Epithelial cell of esophagus (primary cell): ENCODE results near the gene EIF4E2.

ENCODE experiments used
- DNase-seq: peaks from one replicate; pipeline ENCODE4 v3.0.0; 2010; ENCODE audit warnings: low read depth
- H3K4me3 ChIP-seq: 2 replicates; pipeline ENCODE4 v1.5.1; 2011; ENCODE audit warnings: mild to moderate bottlenecking, low read length, control low read depth
- TF ChIP-seq, protein P1 (sequence below): IDR thresholded peaks from 2 replicates; pipeline ENCODE4 v1.5.1; 2011; ENCODE audit warnings: low read depth, mild to moderate bottlenecking, low read length, control low read depth, inconsistent platforms; ENCODE audit not compliant: insufficient read depth; ENCODE audit errors: missing control alignments

EIF4E2 gene

DNA sequence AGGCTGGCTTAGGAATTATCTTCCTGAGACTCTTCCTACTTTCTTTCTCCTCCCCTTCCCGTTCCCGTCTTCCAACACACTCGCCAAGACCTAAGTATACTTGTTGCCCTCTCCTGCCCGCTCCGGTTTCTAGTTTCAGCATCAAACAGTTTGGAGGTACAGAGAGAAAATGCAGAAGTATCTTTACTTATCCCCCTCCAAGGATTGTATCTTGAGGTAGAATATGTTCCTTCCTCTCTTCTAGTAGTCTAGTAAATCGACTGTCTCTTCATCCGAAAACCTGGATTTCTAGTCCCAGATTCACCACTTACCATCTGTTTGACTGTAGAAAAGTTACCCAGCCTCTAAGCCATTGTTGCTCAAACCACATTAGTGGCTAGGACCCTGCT, 755 bp downstream of the EIF4E2 start:
- TF ChIP-seq, protein P1, sequence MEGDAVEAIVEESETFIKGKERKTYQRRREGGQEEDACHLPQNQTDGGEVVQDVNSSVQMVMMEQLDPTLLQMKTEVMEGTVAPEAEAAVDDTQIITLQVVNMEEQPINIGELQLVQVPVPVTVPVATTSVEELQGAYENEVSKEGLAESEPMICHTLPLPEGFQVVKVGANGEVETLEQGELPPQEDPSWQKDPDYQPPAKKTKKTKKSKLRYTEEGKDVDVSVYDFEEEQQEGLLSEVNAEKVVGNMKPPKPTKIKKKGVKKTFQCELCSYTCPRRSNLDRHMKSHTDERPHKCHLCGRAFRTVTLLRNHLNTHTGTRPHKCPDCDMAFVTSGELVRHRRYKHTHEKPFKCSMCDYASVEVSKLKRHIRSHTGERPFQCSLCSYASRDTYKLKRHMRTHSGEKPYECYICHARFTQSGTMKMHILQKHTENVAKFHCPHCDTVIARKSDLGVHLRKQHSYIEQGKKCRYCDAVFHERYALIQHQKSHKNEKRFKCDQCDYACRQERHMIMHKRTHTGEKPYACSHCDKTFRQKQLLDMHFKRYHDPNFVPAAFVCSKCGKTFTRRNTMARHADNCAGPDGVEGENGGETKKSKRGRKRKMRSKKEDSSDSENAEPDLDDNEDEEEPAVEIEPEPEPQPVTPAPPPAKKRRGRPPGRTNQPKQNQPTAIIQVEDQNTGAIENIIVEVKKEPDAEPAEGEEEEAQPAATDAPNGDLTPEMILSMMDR, result no peak
- H3K4me3 ChIP-seq, result peak overlapping the region; percentile 83
- DNase-seq, result no peak

DNA sequence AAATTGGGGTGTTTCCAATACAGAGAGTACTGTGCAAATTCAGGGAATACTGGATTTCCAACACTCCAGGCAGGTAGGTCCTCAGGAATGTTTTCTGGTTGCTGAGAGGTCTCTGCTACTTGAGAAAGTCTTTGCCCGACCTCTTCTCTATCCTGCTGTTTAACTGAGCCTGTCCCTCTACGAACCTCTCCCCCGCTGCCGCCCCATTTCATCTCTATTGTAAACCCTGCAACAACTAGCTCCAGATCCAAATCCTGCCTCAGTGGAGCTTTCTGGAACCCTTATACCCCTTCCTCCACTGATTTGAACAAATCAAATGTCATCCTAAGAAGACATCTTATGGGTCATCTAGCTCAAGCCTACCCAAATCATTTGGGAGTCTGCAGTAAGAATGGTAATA, 1.3 kb downstream of the EIF4E2 start:
- peak overlapping the region; percentile 83 for H3K4me3 ChIP-seq
- TF ChIP-seq, protein P1, result no peak
- DNase-seq, result no peak

DNA sequence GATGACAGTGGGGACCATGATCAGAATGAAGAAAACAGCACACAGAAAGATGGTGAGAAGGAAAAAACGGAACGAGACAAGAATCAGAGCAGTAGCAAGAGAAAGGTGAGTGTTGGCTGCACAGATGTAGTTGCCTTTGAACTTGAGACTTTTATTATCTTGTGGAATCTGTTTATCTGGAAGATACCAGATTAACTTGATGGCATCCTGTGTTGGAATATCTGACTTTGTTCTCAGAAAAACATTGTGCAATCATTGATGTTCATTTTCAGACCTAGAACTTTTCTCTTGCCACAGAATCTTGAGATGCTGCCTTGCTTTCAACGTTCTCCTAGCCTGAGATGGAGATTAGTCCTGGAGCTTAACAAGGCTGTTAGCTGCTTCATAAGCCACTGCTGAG, 5.9 kb downstream of the EIF4E2 start:
- TF ChIP-seq, protein P1, result no peak
- no peak for DNase-seq
- H3K4me3 ChIP-seq, result no peak overlapping the region

DNA sequence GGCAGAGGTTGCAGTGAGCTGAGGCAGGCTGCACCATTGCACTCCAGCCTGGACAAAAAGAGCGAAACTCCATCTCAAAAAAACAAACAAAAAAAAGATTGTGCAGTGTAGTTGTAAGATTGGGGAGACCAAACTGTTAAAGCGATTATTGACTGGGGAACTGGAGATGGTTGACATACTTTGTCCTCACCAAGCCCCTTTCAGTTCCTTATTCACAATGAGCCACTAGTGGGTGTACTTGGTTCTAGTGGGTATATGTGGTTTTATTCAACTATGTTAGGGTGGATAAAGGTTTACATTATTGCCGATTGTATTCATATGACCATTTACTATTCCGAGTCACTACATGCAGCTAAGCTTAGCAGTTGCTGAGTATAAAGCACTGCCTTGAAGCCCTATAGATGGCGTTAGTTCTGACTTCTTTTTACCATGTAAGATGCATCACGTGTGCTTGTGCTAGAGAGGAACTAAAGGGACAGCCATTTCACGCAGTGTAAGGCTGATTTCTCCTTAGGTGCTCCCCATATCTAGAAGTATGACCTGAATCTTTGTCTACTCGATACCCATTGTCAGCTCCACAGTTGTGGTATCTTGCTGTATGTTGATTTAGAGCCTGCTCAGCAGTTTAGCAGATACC, 12.1 kb downstream of the EIF4E2 start:
- no peak overlapping the region for H3K4me3 ChIP-seq
- TF ChIP-seq, protein P1, result no peak
- no peak for DNase-seq

DNA sequence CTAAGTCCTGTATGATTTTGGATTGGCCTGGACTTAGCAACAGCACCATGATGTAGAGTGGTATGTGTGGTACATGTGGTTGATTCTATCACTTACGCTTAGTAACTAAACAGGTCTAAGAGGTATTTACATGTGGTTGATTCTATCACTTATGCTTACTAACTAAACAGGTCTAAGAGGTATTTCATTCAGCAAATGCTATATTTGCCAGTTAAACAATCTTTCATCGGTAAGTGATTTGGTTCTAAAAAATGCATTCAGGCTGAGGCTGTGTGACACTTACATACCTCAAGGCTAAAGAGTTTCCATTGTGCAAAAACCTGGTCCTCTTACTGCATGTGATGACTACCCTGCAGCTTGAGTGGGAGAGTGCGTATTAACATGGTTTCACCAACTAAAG, 13.1 kb downstream of the EIF4E2 start:
- no peak overlapping the region for H3K4me3 ChIP-seq
- peak; percentile 84 for DNase-seq
- TF ChIP-seq, protein P1, result no peak

DNA sequence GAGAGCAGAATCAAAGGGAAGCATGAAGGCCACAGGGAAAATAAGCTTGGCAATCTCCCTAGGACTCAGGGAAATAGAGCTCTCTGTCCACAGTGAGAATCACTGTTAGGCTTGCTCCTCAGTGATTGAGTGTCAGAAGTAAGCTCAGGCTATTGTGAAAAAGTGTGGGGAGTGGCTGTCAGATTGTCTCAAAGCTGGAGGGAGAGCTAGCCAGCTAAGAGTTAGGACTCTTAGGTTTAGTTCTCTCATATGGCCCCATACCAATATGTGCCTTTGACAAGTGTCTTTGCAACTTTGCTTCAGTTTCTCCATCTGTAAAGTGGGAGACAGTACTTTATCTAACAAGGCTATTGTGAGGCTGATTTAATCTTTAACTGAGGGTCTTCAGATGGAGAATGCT, 17.2 kb downstream of the EIF4E2 start:
- no peak overlapping the region for H3K4me3 ChIP-seq
- peak; percentile 15 for DNase-seq
- TF ChIP-seq, protein P1, result no peak

DNA sequence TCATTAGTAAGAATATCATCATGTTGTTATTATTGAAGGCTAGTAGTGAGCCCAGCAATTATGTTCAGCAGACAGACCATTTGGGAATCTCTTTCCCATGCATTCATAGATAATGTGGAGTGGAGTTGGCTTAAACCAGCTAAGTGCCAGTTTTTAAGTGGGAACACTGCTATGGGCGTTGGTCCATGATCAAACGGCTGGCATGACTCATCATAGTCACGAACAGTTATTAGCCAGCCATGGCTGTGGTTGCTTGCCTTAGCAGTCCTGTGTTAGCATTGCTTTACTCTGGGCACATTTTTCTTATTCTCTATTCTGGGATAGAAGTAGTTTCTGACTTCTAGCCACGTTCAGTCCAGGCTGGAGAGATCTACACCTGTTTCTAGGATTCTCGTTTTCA, 17.7 kb downstream of the EIF4E2 start:
- no peak overlapping the region for H3K4me3 ChIP-seq
- TF ChIP-seq, protein P1, result no peak
- peak; percentile 82 for DNase-seq
